Thymus (tissue), 11 donors: ENCODE measurements around the gene DENND4A. TPM values are rescaled to one million over a fixed set of nuclear protein-coding genes. Genes with fewer than 3 reads are reported as not detected.

Experiments
- DNase-seq, 9 donors: peaks; one replicate each; pipeline ENCODE4 v3.0.0-alpha.2; 2013; ENCODE audit warnings: low spot score in 9 of 9, low read depth in 6 of 9, missing footprints in 1 of 9
- H3K27ac ChIP-seq, 2 donors: one replicate each; pipeline ENCODE4 v1.5.1; 2013; ENCODE audit warnings: control low read depth in 1 of 2, low read depth in 1 of 2, low read length in 1 of 2, mild to moderate bottlenecking in 1 of 2, moderate library complexity in 1 of 2
- H3K27me3 ChIP-seq, 2 donors: one replicate each; pipeline ENCODE4 v1.5.1; 2013; ENCODE audit warnings: low read length in 1 of 2; ENCODE audit not compliant: control insufficient read depth in 2 of 2, insufficient read depth in 1 of 2
- H3K36me3 ChIP-seq, 2 donors: one replicate each; pipeline ENCODE4 v1.5.1; 2013; ENCODE audit warnings: low read length in 1 of 2, mild to moderate bottlenecking in 1 of 2, moderate library complexity in 1 of 2; ENCODE audit not compliant: control insufficient read depth in 2 of 2, insufficient read depth in 2 of 2
- H3K4me1 ChIP-seq, 2 donors: one replicate each; pipeline ENCODE4 v1.5.1; 2013; ENCODE audit warnings: low read length in 2 of 2; ENCODE audit not compliant: control insufficient read depth in 2 of 2, insufficient read depth in 2 of 2
- H3K4me3 ChIP-seq, 2 donors: one replicate each; pipeline ENCODE4 v1.5.1; 2013; ENCODE audit warnings: low read length in 2 of 2, control low read depth in 1 of 2, mild to moderate bottlenecking in 1 of 2
- H3K9me3 ChIP-seq, 2 donors: one replicate each; pipeline ENCODE4 v1.5.1; 2013; ENCODE audit warnings: low read length in 1 of 2, mild to moderate bottlenecking in 1 of 2; ENCODE audit not compliant: control insufficient read depth in 2 of 2, insufficient read depth in 1 of 2
- WGBS: extraction: QIAGEN DNeasy Blood & Tissue Kit; methylation state at CpG from one replicate; pipeline ENCODE4 v1.1.7; 2013; 5-methylcytosine and 5-hydroxymethylcytosine counted together
- polyA plus RNA-seq: library from polyadenylated mRNA; stranded (reverse); fragments of 200-250 nt; gene quantifications from one replicate; pipeline ENCODE4 v1.2.3, GENCODE V29; 2013
- total RNA-seq: library from RNA; stranded (reverse); fragments of 120-200 nt; gene quantifications from one replicate; pipeline ENCODE4 v1.2.4, GENCODE V29; 2013
- donor health status: healthy.

The DENND4A gene
- total and polyA plus RNA-seq, 2 donors: 15.9 to 23.8 TPM

- Histone ChIP-seq H3K4me1 (peaks cover 13 to 21% of the 10 kb centered on the region in 2 donors), H3K9me3 (no peaks in the 10 kb centered on the region), H3K4me3 (no peak overlapping the region), H3K27me3 (no peaks in the 10 kb centered on the region), H3K36me3 (no peaks in the 10 kb centered on the region), H3K27ac (no peak overlapping the region)
- 97% methylated on average over 8 of the region's 8 CpGs for WGBS
- DNase-seq: no peak
These were observed 42.6 kb upstream of the DENND4A start for GRCh38 chr15:65834603-65835282.

- Histone ChIP-seq H3K27me3 (no peaks in the 10 kb centered on the region), H3K4me1 (peaks cover 13 to 29% of the 10 kb centered on the region in 2 donors), H3K9me3 (no peaks in the 10 kb centered on the region), H3K36me3 (no peaks in the 10 kb centered on the region), H3K27ac (peak overlapping the region; percentile 89 to 91), H3K4me3 (no peak overlapping the region)
- WGBS: 51% methylated on average over 4 of the region's 4 CpGs
- DNase-seq: peak in 1 of 9 donors; percentile 41
These were observed 41.6 kb upstream of the DENND4A start for GRCh38 chr15:65833501-65834205.

GRCh38 chr15:65832549-65833364 is 40.7 kb upstream of the DENND4A start:
- Histone ChIP-seq H3K36me3 (no peaks in the 10 kb centered on the region), H3K27me3 (no peaks in the 10 kb centered on the region), H3K4me3 (peak overlapping the region in 1 of 2 donors; percentile 30), H3K4me1 (peaks cover 13 to 35% of the 10 kb centered on the region in 2 donors), H3K9me3 (no peaks in the 10 kb centered on the region), H3K27ac (peak overlapping the region; percentile 89 to 91)
- peak in 7 of 9 donors; percentile 42 to 85 (median 56) for DNase-seq
- 16% methylated on average over 8 of the region's 8 CpGs for WGBS

- Histone ChIP-seq H3K27me3 (no peaks in the 10 kb centered on the region), H3K4me1 (peaks cover 13 to 41% of the 10 kb centered on the region in 2 donors), H3K36me3 (no peaks in the 10 kb centered on the region), H3K9me3 (no peaks in the 10 kb centered on the region), H3K4me3 (no peak overlapping the region), H3K27ac (peak overlapping the region in 1 of 2 donors; percentile 38)
- 64% methylated on average over 7 of the region's 7 CpGs for WGBS
- DNase-seq: peak in 1 of 9 donors; percentile 75
These were observed 37.2 kb upstream of the DENND4A start for GRCh38 chr15:65829130-65829764.

- Histone ChIP-seq H3K27me3 (no peaks in the 10 kb centered on the region), H3K4me3 (no peak overlapping the region), H3K4me1 (peaks cover 10 to 37% of the 10 kb centered on the region in 2 donors), H3K27ac (peak overlapping the region; percentile 38 to 39), H3K9me3 (no peaks in the 10 kb centered on the region), H3K36me3 (no peaks in the 10 kb centered on the region)
- peak in 1 of 9 donors; percentile 70 for DNase-seq
- 77% methylated on average over 2 of the region's 2 CpGs for WGBS
These were observed 36.5 kb upstream of the DENND4A start for GRCh38 chr15:65828585-65828984.

- WGBS: 88% methylated on average over 3 of the region's 3 CpGs
- Histone ChIP-seq H3K4me3 (no peak overlapping the region), H3K9me3 (no peaks in the 10 kb centered on the region), H3K27me3 (no peaks in the 10 kb centered on the region), H3K4me1 (peaks cover 0 to 24% of the 10 kb centered on the region in 2 donors), H3K36me3 (no peaks in the 10 kb centered on the region), H3K27ac (peak overlapping the region in 1 of 2 donors; percentile 18)
- DNase-seq: peak in 1 of 9 donors; percentile 35
These were observed 35.0 kb upstream of the DENND4A start for GRCh38 chr15:65827065-65827464.

GRCh38 chr15:65824941-65825544 is 33.0 kb upstream of the DENND4A start:
- no peak for DNase-seq
- WGBS: 94% methylated on average over 5 of the region's 5 CpGs
- H3K27me3 ChIP-seq: no peaks in the 10 kb centered on the region

GRCh38 chr15:65824031-65824743 is 32.1 kb upstream of the DENND4A start:
- Histone ChIP-seq H3K4me1 (peaks cover 4 to 21% of the 10 kb centered on the region in 2 donors), H3K9me3 (no peaks in the 10 kb centered on the region), H3K4me3 (no peak overlapping the region), H3K27me3 (no peaks in the 10 kb centered on the region), H3K27ac (no peak overlapping the region), H3K36me3 (no peaks in the 10 kb centered on the region)
- 92% methylated on average over 7 of the region's 7 CpGs for WGBS
- DNase-seq: peak in 1 of 9 donors; percentile 41

More at GRCh38 chr15:65824941-65825544, 33.0 kb upstream of the DENND4A start:
- Histone ChIP-seq H3K4me1 (peaks cover 0 to 20% of the 10 kb centered on the region in 2 donors), H3K4me3 (no peak overlapping the region), H3K27ac (no peak overlapping the region), H3K36me3 (no peaks in the 10 kb centered on the region), H3K9me3 (no peaks in the 10 kb centered on the region)
